Lung microvascular endothelial cell (primary cell): ENCODE data around the gene MINAR1. TPM values are rescaled to one million over a fixed set of nuclear protein-coding genes. Genes with fewer than 3 reads are reported as not detected.
"Not testable (repeated sequence)": the region's sequence is repeated elsewhere in the genome, so short reads cannot be mapped to it uniquely, and the experiment has no call there.

Source experiments
- DNase-seq, 2 donors: peaks; one replicate each; pipeline versions ENCODE4 v3.0.0 to v3.0.0-alpha.2; 2010; ENCODE audit warnings: low read depth in 2 of 2
- total RNA-seq: library from RNA; depleted of rRNA; stranded (reverse); fragments of >200 nt; gene quantifications from 2 replicates; pipeline ENCODE4 v1.2.1, GENCODE V29; 2014

MINAR1 gene
- 0.44 and 0.60 TPM in 2 replicates for total RNA-seq

GRCh38 chr15:79431636-79432344, at the start of gene MINAR1:
Gene MINAR1, plus strand, starts transcription at chr15:79432336. Its CDS starts 23,812 bp downstream, at chr15:79456148.
- peak; percentile 45 to 58 for DNase-seq

- no peak for DNase-seq
Observed at GRCh38 chr15:79394231-79394630, 37.9 kb upstream of the MINAR1 start.

GRCh38 chr15:79396850-79397249, 35.3 kb upstream of the MINAR1 start:
- no peak for DNase-seq

GRCh38 chr15:79397269-79397910, 34.7 kb upstream of the MINAR1 start:
- no peak for DNase-seq

- no peak for DNase-seq
Observed at GRCh38 chr15:79399606-79400005, 32.5 kb upstream of the MINAR1 start.

- no peak for DNase-seq
Observed at GRCh38 chr15:79400650-79401049, 31.5 kb upstream of the MINAR1 start.

GRCh38 chr15:79401301-79401700, 30.8 kb upstream of the MINAR1 start:
- no peak for DNase-seq

- DNase-seq, result no peak
Observed at GRCh38 chr15:79402136-79402535, 30.0 kb upstream of the MINAR1 start.

- no peak for DNase-seq
Observed at GRCh38 chr15:79403501-79403900, 28.6 kb upstream of the MINAR1 start.

- DNase-seq, result no peak
Observed at GRCh38 chr15:79406210-79406609, 25.9 kb upstream of the MINAR1 start.

GRCh38 chr15:79408041-79408440, 24.1 kb upstream of the MINAR1 start:
- DNase-seq, result no peak

- no peak for DNase-seq
Observed at GRCh38 chr15:79410237-79410636, 21.9 kb upstream of the MINAR1 start.

GRCh38 chr15:79412010-79412409, 20.1 kb upstream of the MINAR1 start:
- no peak for DNase-seq

- DNase-seq, result no peak
Observed at GRCh38 chr15:79412429-79412828, 19.7 kb upstream of the MINAR1 start.

- no peak for DNase-seq
Observed at GRCh38 chr15:79416876-79417275, 15.3 kb upstream of the MINAR1 start.

- no peak for DNase-seq
Observed at GRCh38 chr15:79418693-79419279, 13.3 kb upstream of the MINAR1 start.

- DNase-seq, result no peak
Observed at GRCh38 chr15:79425591-79426295, 6.4 kb upstream of the MINAR1 start.

GRCh38 chr15:79426899-79427298, 5.2 kb upstream of the MINAR1 start:
- DNase-seq, result not testable (repeated sequence)

- DNase-seq, result no peak
Observed at GRCh38 chr15:79427781-79428598, 4.1 kb upstream of the MINAR1 start.

GRCh38 chr15:79430901-79431635, 1.1 kb upstream of the MINAR1 start:
- DNase-seq, result no peak
